Measurements from ENCODE around the gene PLD5.
"Not testable (repeated sequence)": the region's sequence is repeated elsewhere in the genome, so short reads cannot be mapped to it uniquely, and the experiment has no call there.

The PLD5 gene

GRCh38 chr1:242264419-242264818, 260.1 kb downstream of the PLD5 start:
- not testable (repeated sequence) for DNase-seq

- DNase-seq, result no peak
Observed at GRCh38 chr1:242245255-242245654, 279.2 kb downstream of the PLD5 start.

- no peak for DNase-seq
Observed at GRCh38 chr1:242243472-242243871, 281.0 kb downstream of the PLD5 start.

GRCh38 chr1:242242983-242243382, 281.5 kb downstream of the PLD5 start:
- DNase-seq, result no peak

- DNase-seq, result no peak
Observed at GRCh38 chr1:242241936-242242335, 282.6 kb downstream of the PLD5 start.

GRCh38 chr1:242240691-242241090, 283.8 kb downstream of the PLD5 start:
- no peak for DNase-seq

- no peak for DNase-seq
Observed at GRCh38 chr1:242240077-242240476, 284.4 kb downstream of the PLD5 start.

- DNase-seq, result no peak
Observed at GRCh38 chr1:242239398-242239797, 285.1 kb downstream of the PLD5 start.

- DNase-seq, result no peak
Observed at GRCh38 chr1:242237051-242237450, 287.4 kb downstream of the PLD5 start.

GRCh38 chr1:242228991-242229390, 295.5 kb downstream of the PLD5 start:
- no peak for DNase-seq

GRCh38 chr1:242225767-242226573, 298.5 kb downstream of the PLD5 start:
- DNase-seq, result no peak

GRCh38 chr1:242224878-242225766, 299.4 kb downstream of the PLD5 start:
- not testable (repeated sequence) for DNase-seq

- DNase-seq, result no peak
Observed at GRCh38 chr1:242224461-242224860, 300.0 kb downstream of the PLD5 start.

GRCh38 chr1:242219905-242220304, 304.6 kb downstream of the PLD5 start:
- DNase-seq, result no peak

GRCh38 chr1:242219298-242219901, 305.1 kb downstream of the PLD5 start:
- no peak for DNase-seq

- no peak for DNase-seq
Observed at GRCh38 chr1:242216368-242216767, 308.1 kb downstream of the PLD5 start.

- DNase-seq, result not testable (repeated sequence)
Observed at GRCh38 chr1:242214455-242214854, 310.0 kb downstream of the PLD5 start.

- DNase-seq, result not testable (repeated sequence)
Observed at GRCh38 chr1:242212961-242213360, 311.5 kb downstream of the PLD5 start.

GRCh38 chr1:242212401-242212800, 312.1 kb downstream of the PLD5 start:
- DNase-seq, result no peak

- no peak for DNase-seq
Observed at GRCh38 chr1:242211254-242212022, 313.1 kb downstream of the PLD5 start.

GRCh38 chr1:242210316-242210715, 314.2 kb downstream of the PLD5 start:
- DNase-seq, result not testable (repeated sequence)

- DNase-seq, result no peak
Observed at GRCh38 chr1:242209063-242209462, 315.4 kb downstream of the PLD5 start.

- no peak for DNase-seq
Observed at GRCh38 chr1:242208021-242208420, 316.5 kb downstream of the PLD5 start.
